Peyer's patch (tissue), 4 donors: ENCODE results near the gene TAF1B.

ENCODE experiments used
- POLR2A ChIP-seq, 2 donors: fragments of 450-650 bp; IDR thresholded peaks; one replicate each; pipeline ENCODE4 v1.5.1; 2017; ENCODE audit warnings: antibody characterized with exemption in 2 of 2, mild to moderate bottlenecking in 2 of 2, moderate library complexity in 2 of 2
- TF ChIP-seq, protein P1 (sequence below), 6 experiments: fragments of 450-650 bp in 4 of 6; fragments of 200-600 bp in 2 of 6; sonication (generic) in 1 of 6; IDR thresholded peaks; one replicate each; pipeline ENCODE4 v1.5.1; 2017 to 2019; ENCODE audit warnings: antibody characterized with exemption in 6 of 6, mild to moderate bottlenecking in 3 of 6, moderate library complexity in 1 of 6

GRCh38 chr2:9905413-9905812, 62.1 kb downstream of the TAF1B start:
- TF ChIP-seq, protein P1, sequence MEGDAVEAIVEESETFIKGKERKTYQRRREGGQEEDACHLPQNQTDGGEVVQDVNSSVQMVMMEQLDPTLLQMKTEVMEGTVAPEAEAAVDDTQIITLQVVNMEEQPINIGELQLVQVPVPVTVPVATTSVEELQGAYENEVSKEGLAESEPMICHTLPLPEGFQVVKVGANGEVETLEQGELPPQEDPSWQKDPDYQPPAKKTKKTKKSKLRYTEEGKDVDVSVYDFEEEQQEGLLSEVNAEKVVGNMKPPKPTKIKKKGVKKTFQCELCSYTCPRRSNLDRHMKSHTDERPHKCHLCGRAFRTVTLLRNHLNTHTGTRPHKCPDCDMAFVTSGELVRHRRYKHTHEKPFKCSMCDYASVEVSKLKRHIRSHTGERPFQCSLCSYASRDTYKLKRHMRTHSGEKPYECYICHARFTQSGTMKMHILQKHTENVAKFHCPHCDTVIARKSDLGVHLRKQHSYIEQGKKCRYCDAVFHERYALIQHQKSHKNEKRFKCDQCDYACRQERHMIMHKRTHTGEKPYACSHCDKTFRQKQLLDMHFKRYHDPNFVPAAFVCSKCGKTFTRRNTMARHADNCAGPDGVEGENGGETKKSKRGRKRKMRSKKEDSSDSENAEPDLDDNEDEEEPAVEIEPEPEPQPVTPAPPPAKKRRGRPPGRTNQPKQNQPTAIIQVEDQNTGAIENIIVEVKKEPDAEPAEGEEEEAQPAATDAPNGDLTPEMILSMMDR (IDR thresholded peaks at IDR 0.05), result no peak
- no peak for TF ChIP-seq POLR2A (IDR thresholded peaks at IDR 0.05)
